Glutamatergic neuron (in vitro differentiated cells): ENCODE measurements around the gene SBK1. TPM values are rescaled to one million over a fixed set of nuclear protein-coding genes. Genes with fewer than 3 reads are reported as not detected.

Experiments
- DNase-seq: peaks from one replicate; pipeline ENCODE4 v3.0.0; 2022
- H3K27ac Mint-ChIP-seq: one replicate; pipeline ENCODE4 v1.8.0; 2020; ENCODE audit warnings: mild to moderate bottlenecking, mixed read lengths, inconsistent platforms; ENCODE audit not compliant: unreplicated experiment
- H3K27me3 Mint-ChIP-seq: one replicate; pipeline ENCODE4 v1.8.0; 2020; ENCODE audit warnings: mild to moderate bottlenecking, moderate library complexity, mixed read lengths, inconsistent platforms; ENCODE audit not compliant: unreplicated experiment
- H3K36me3 Mint-ChIP-seq: one replicate; pipeline ENCODE4 v1.8.0; 2020; ENCODE audit warnings: mild to moderate bottlenecking, mixed read lengths, inconsistent platforms; ENCODE audit not compliant: unreplicated experiment
- H3K4me1 Mint-ChIP-seq: one replicate; pipeline ENCODE4 v1.8.0; 2020; ENCODE audit warnings: mild to moderate bottlenecking, low read depth, mixed read lengths, inconsistent platforms; ENCODE audit not compliant: unreplicated experiment
- H3K4me3 Mint-ChIP-seq: one replicate; pipeline ENCODE4 v1.8.0; 2020; ENCODE audit warnings: mild to moderate bottlenecking, mixed read lengths, inconsistent platforms; ENCODE audit not compliant: unreplicated experiment
- H3K9me3 Mint-ChIP-seq: one replicate; pipeline ENCODE4 v1.8.0; 2020; ENCODE audit warnings: mild to moderate bottlenecking, moderate library complexity, mixed read lengths, inconsistent platforms; ENCODE audit not compliant: unreplicated experiment
- CTCF ChIP-seq: fragments of 200-600 bp; sonication (generic); IDR thresholded peaks from one replicate; pipeline ENCODE4 v1.5.0; 2021; ENCODE audit not compliant: partially characterized antibody, unreplicated experiment
- total RNA-seq: library from RNA; stranded (reverse); fragmentation: NEBNext Ultra II Directional; extraction: Animal tissue kit (Norgen Biotek cat#: 25700); gene quantifications from one replicate; pipeline ENCODE4 v1.2.1, GENCODE V29; 2021; ENCODE audit not compliant: unreplicated experiment

SBK1 gene
- total RNA-seq, 1 donor from 2014 or later: 117 TPM

GRCh38 chr16:28273511-28273910, 18.8 kb upstream of the SBK1 start:
- Mint-ChIP-seq H3K27me3 (peaks cover 9% of the 10 kb centered on the region), H3K36me3 (no peaks in the 10 kb centered on the region), H3K4me1 (no peaks in the 10 kb centered on the region), H3K4me3 (no peak overlapping the region), H3K9me3 (peaks cover 2% of the 10 kb centered on the region), H3K27ac (no peak overlapping the region)
- TF ChIP-seq CTCF: no peak
- DNase-seq: no peak

GRCh38 chr16:28274676-28275075, 17.6 kb upstream of the SBK1 start:
- Mint-ChIP-seq H3K27ac (no peak overlapping the region), H3K4me3 (no peak overlapping the region), H3K27me3 (peaks cover 9% of the 10 kb centered on the region), H3K9me3 (peaks cover 2% of the 10 kb centered on the region), H3K36me3 (no peaks in the 10 kb centered on the region), H3K4me1 (no peaks in the 10 kb centered on the region)
- no peak for DNase-seq
- no peak for TF ChIP-seq CTCF

GRCh38 chr16:28276301-28276700, 16.0 kb upstream of the SBK1 start:
- H3K4me3 Mint-ChIP-seq: no peak overlapping the region
- peaks cover 4% of the 10 kb centered on the region for H3K9me3 Mint-ChIP-seq
- no peaks in the 10 kb centered on the region for H3K4me1 Mint-ChIP-seq
- H3K27ac Mint-ChIP-seq: no peak overlapping the region
- no peaks in the 10 kb centered on the region for H3K36me3 Mint-ChIP-seq
- TF ChIP-seq CTCF: no peak
- H3K27me3 Mint-ChIP-seq: peaks cover 10% of the 10 kb centered on the region
- DNase-seq: no peak

- peak overlapping the region; percentile 79 for H3K27ac Mint-ChIP-seq
- H3K36me3 Mint-ChIP-seq: no peaks in the 10 kb centered on the region
- H3K27me3 Mint-ChIP-seq: peaks cover 10% of the 10 kb centered on the region
- peak overlapping the region; percentile 77 for H3K4me3 Mint-ChIP-seq
- TF ChIP-seq CTCF: peak; percentile 99
- no peaks in the 10 kb centered on the region for H3K4me1 Mint-ChIP-seq
- peak; percentile 94 for DNase-seq
- H3K9me3 Mint-ChIP-seq: peaks cover 4% of the 10 kb centered on the region
Measured at GRCh38 chr16:28277537-28278388, 14.6 kb upstream of the SBK1 start.

- no peak for DNase-seq
- Mint-ChIP-seq H3K36me3 (no peaks in the 10 kb centered on the region), H3K4me1 (peaks cover under 1% of the 10 kb centered on the region), H3K9me3 (peaks cover 4% of the 10 kb centered on the region), H3K27me3 (peaks cover 12% of the 10 kb centered on the region), H3K27ac (no peak overlapping the region), H3K4me3 (no peak overlapping the region)
- no peak for TF ChIP-seq CTCF
Measured at GRCh38 chr16:28279006-28279405, 13.3 kb upstream of the SBK1 start.
